Measurements from ENCODE around the gene IKZF2.

The IKZF2 gene

DNA sequence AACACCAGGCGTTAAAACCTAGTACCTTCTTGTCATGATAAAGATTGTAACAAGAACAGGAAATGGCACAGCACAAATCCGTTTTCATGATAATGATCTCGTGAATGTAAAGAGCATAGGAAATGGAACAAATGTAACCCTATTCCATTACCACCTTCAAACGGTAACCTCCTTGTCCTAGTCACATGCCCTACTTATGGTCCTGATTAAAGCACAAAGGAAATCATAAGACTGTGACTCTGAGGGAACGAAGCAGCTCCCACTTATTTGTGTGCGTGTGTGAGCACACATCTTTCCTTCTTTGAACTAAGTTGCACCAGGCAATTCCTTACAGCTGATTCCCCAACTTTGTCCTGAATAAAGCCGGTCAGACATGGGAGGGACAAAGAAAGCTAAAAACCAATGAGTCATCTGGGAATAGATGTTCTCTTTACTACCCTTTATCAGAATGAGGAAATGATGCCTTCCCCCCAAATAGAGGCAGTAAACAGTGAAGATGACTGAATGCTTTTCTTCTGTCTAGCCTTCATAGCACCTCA, 192.6 kb downstream of the IKZF2 start:
- no peak for DNase-seq (ENCODE audit: low read depth, low spot score)

DNA sequence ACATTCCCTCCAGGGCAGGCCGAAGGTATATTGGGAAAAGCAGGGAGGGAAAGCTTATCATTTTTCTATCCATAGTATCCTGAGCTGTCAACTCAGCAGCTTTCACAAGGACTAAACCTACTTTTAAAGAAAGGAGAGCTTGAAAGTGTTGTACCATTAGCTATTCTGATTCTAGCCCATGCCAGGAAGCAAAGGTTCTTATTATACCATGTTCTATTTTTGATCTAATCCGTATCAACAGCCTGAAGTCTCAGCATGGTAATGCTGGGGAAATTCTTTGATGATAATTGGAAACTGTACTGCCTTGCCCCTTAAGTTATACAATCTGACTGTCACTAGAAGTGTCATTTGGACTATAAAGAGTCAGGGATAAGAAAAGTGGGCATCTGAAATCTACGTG, 193.3 kb downstream of the IKZF2 start:
- DNase-seq (ENCODE audit: low read depth, low spot score), result no peak

DNA sequence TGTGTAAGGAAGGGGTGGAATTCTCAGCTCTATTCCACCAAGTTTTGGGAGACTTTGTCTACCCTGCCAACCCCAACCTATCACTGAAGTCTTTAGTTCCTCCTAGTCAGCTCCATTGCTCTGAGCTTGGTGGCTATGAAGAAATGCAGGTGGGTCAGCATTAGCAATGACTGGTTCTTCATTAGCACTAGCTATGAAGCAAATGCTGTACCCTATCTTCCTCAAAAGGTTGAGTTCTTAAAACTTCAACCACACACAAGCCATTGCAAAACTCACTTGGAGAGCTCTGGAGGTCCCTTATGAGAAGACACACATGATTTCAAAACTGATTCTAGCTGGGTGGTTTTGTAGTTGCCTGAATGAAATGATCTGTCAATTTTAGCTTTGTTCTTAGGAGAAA, 193.8 kb downstream of the IKZF2 start:
- no peak for DNase-seq (ENCODE audit: low read depth, low spot score)

DNA sequence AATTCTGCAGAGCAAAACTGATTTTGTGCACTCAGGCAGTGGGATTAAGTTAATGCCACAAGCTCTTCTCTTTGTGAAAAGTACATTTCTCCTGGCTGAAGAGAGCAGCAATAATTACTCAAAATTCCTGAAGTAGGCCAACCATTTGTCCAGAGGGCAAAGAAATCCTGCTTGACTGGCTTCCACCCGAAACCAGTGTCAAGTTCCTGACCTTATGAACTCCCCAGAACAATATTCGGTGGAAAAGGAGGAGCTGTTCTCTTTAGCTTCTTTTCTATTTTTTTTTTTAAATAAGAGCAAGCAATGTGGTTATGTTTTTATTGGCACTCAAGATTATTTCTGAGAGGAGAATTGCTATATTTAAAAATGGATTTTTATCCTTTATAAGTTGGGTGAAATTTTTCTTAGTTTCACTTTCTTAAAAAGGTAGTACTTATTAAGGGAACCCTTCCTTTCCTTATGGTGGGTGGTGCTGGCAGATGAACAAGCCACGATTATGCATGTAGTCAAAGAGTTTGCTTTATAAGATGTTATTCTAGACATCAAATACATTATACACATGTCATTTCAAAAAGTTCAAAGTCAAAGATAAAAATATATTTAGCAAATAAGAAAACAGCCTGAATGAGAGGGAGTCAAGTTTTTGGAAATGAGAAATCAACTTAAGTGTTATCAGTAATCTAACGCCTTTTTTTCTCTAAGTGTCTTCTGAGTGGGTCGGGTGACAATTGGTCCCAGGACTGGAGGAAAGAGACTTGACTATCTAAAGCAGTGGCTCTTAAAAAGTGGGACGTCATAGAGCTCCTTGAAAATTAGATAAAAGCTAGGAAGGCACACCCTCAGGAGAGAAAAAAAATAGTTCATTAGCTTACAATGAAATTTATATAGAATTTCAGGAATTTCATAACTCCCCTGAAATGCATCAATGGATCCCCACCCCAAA, 194.5 kb downstream of the IKZF2 start:
- DNase-seq (ENCODE audit: low read depth, low spot score), result no peak

DNA sequence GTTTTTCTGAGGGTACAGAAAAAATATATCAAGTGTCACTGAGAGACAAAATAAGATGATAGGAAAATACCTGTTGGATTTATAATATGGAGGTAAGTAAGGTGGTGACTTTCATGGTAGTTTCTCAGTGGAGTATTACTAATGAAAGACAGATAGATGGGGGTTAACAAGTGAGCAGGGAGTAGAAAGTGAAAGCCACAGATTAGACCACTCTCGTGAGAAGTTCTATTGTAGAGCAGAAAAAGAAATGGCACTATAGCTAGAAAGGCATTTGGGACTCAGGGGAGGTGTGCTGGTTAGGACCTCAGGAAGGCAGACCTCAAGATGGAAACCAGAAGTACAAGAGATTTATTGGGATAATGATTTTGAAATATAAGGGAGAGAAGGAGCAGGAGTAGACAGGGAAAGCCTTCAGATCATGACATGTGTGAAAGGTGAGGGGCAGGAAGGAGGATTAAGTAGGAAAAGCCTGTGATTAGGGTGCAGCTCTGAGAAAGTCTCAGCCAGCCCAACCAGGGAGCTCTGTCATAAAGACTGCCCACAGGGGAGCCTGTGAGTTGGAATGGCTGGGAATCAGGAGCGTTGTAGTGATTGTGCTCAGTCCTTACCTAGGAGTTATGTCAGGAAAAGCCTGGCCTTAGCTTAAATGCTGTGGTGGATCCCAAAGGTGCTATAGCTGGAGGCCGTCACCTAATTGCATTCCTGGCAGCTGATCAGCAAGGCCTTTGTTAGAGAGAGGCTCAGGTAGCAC, 198.1 kb downstream of the IKZF2 start:
- DNase-seq (ENCODE audit: low read depth, low spot score), result no peak

DNA sequence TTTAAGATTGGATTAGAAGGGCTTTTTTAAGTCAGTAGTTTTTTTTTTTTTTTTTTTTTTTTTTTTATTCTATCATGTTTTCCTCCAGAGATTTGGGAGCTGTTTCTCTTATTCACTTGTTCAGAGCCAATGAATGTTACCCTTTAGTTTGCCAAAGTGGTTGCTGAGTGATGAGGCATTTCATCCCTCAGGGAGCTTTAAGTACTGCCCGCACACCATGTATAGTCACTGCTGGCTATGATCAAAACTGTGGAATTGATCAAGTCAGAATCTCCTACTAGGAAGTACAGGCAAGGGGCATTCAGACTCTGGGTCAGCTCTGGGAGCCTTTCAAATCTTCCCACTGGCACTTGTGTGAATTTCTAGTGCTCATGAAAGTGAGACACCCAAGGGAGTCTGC, 201.6 kb downstream of the IKZF2 start:
- no peak for DNase-seq (ENCODE audit: low read depth, low spot score)

Measured in astrocyte of the hippocampus (primary cell).